ENCODE results near the gene SMAD2.
"Not testable (repeated sequence)": the region's sequence is repeated elsewhere in the genome, so short reads cannot be mapped to it uniquely, and the experiment has no call there.

Gene SMAD2

DNA sequence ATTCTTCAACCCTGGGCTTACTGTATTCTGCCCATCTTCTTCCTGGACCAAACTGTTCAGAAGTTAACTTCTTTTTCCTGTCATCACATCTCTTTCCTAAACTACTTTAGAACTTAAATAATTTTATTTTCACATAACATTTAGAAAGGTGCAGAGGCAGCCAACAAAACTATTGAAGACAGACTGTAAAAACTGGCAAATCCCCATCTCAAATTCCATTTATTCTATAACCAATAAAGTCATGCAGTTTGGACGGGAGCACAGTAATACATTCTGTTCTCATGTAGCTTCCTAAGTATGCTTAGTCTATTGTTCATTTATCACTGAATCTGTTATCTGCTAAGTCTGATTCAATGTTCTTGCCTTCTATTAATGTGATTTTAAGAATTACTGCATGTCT, 99.1 kb downstream of the SMAD2 start:
- no peak for DNase-seq

DNA sequence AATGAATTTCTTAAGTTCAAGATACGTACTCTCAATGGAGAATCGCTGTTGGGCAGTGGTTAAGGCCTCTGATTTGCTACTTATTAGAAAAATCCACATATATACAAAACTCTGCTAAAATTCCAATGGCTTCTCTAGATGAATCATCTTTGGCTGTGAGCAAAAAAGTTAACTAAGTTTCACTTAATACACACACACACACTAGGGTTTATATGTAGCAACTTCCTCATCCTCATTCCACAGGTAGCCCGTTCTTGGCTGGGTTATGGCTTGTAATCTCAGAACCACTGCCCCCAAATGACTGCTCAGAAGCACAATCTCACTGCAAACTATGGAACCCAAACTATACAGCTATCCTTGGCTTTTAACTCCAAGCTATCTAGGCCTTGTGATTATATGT, 99.7 kb downstream of the SMAD2 start:
- DNase-seq: no peak

DNA sequence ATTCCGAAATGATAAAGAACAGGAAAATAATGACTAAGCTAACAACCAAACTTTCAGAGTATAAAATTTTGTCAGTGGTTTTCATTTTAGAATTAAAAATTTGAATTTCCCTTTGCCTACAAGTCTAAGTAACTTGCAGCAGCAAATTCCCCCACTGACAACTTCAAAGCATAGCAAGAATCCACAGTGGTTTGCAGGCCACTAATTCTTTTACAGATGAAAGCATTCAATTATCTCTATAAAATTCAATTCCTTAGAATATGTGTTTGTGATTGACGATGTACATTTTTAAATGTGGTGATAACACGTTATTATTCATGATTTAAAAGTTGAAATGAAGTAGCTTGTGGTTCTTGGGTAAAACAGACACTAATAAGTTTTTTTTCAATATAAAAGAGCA, 100.6 kb downstream of the SMAD2 start:
- DNase-seq: no peak

DNA sequence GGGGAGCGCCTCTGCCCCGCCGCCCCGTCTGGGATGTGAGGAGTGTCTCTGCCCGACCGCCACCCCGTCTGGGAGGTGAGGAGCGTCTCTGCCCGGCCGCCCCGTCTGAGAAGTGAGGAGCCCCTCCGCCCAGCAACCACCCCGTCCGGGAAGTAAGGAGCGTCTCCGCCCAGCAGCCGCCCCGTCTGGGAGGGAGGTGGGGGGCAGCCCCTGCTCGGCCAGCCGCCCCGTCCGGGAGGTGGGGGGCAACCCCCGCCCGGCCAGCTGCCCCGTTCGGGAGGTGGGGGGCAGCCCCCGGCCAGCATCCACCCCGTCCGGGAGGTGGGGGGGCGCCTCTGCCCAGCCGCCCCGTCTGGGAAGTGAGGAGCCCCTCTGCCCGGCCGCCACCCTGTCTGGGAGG, 102.4 kb downstream of the SMAD2 start:
- not testable (repeated sequence) for DNase-seq

DNA sequence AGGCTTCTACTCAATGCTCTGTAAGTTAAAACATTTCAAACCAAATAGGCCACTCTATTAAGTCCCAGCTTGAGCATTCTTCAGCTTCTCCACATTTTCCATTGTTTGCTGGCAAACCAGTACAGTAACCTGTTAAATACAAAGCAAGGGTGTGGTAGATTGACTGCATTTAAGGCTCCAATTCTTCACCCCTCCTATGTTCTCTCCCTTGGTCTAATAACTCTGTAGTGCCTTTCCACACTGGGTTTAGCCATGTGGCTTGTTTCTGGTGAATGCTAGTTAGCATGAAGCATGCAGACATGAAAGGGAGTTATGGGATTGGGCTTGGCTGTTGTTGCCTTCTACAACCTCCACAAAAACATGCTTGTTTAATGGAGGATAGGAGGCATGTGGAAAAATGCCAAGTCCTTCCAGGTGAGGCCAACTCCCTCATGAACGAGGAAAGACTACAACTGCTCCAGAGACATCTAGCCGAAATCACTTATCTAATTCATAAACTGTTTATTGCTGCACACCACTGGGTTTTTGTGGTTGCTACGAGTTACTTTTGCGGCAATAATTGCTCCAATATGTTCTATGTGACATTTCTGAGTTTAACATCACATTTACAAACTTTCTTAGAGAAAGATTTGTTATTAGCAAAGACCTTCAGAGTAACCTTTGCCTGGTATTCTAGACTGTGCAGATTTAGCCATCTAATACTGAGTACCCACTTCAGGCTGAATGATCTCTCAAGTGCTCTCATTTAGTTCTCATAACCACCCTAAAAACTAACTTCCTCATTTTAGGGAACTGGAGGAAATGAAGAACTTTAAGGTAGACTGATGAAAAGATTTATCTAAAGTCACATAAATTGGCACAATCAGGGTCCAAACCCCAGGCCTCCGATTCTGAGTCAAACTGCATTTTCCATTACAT, 104.0 kb downstream of the SMAD2 start:
- no peak for DNase-seq

DNA sequence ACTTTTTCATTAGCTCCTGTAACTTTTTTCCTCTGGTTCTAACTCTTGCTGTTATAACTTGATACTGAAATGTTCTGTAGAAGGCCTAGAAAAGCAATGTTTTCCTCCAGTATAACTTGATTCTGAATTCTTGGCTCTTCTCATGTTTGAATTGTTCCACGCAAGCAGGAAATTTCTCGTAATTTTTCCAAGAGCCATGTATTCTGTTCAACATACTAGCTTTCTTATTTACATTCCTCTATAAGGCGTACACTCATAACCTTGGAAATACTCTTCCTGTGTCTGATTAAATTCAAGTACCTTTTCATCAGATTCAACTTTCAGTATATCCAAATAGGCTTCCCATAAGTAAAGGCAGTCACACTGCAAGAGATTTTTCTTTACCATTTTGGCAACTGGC, 109.1 kb downstream of the SMAD2 start:
- no peak for DNase-seq

DNA sequence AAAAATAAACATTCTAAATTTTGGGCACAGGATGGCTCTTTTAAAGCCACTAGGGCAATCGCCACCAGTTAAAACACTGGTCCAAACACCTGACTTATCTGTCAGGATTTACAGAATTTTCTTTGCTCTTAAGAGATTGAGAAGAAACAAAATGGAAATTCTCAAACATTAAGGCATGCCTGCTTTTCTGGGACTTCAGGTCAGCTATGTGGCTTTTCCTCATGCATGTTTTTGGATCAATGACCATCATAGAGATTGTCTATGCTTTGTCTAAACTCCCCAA, 112.7 kb downstream of the SMAD2 start:
- no peak for DNase-seq

DNA sequence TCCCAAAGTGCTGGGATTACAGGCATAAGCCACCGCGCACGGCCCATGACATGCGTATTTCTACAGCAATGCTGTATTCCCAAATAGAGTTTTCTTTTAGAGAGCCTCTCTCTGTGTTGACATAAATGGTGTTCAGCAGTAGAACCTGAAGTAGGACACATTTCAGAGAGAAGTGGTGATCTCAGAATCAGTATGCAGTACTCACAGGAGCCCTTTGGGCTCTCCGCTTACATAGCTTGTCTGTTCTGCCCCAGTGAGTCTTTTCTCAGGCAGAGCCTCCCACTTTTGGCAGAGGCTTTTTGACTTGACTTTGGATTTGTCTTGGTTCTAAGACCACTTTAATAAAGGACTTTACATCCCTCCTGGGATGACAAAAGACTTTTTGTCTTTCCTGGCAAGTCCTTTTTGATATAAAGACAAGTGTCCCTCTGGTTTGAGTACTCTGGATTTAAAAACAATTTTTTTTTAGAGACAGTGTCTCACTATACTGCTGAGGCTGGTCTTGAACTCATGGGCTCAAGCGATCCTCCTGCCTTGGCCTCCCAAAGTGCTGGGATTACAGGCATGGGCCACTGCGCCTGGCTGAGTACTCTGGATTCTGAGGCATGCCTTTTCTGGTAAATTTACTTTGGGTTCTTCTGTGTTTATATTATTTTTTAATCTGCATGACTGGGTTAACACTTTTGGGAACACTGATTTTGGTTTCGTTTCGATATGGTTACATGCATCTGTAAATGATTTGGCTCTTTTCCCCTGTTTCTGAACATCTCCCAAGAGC, 113.3 kb downstream of the SMAD2 start:
- DNase-seq: no peak

DNA sequence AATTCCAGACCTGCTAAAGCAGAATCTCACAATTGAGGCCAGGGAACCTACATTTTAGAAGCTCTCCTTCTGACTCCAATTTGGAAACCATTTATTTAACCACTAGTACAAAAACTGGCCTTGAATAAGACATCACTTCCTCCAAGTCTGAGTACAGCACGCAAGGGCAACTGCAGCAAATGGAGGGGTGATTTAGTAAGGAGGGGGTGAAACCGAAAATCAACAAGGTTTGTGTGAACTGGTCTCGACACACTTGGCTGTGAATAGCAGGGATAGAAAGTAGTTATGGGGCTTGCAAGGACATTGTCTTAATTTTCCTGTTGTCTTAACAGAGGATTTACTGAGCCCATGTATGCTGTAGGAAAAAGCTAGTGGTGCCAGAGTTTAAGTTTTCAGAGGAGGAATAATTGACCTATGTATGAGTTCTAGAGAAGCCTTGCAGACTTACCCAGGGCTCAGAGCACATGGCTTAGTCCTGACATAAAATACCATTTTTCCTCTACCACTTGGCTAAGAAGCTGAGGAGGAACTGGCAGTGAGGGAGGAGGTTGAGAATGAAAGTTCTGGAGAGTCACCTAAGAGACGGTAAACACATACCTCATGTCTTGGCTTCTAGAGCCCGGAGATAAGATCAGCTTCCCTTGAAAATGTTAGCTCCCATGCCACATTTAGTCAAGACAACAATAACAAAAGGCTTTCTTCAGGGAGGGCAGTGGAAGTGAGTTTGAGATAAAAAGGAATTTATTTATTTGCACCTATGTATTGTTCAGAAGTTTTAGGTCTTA, 114.8 kb downstream of the SMAD2 start:
- no peak for DNase-seq

DNA sequence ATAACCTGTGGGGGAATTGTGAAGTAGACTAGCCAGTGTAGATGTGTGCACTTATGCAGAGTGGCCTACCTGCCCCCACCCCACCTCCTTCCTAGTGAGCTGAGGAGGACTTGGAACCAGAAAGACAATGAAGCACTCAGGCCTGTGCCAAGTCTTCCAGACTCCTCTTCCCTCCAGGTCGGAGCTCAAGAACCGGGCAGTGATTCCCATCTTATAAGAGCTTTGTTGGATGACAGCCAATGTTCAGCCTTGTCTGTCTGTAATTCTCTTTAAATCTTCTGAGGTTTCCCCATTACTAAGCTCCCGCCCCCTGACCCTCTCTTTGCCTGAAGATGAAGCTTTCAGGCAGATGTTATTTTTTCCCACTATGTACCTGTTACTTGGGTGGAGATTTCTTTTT, 121.0 kb downstream of the SMAD2 start:
- DNase-seq: no peak

DNA sequence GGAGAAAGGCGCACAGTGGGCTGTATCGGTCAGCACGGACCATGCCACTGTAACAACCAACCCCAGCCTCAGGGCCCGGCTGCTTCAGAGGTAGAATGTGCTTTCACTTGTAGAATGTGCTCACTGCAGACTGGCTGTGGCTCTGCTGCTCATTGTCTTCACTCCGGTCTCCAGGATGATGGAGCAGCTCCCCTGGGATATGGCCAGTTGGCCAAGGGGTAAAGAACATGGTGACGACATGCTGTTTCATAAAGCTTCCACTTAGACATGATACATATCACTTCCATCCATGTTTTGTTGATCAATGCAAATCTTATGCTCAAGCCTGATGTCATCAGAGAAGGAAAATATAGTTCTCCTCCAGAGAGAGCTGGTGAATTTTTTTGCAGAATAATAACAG, 127.7 kb downstream of the SMAD2 start:
- DNase-seq: no peak

DNA sequence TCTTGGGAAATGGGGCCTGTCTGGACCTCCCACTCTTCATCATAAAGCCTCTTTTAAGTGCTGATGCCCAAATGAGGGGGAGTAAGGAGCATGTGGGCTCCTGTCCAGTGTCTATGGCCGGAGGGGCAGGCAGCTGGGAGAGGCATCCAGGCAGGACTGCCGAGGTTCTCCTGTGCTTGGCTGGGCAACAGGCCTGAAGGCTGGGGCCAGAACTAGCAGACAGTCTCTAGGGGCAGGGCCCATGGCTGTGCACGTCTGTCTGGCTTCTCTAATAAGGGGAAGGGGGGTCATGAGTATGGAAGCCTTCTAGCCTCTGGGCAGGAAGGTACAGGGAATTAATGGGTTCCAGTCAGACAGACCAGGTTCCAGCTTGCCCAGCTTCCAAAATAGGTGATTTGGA, 128.6 kb downstream of the SMAD2 start:
- no peak for DNase-seq

DNA sequence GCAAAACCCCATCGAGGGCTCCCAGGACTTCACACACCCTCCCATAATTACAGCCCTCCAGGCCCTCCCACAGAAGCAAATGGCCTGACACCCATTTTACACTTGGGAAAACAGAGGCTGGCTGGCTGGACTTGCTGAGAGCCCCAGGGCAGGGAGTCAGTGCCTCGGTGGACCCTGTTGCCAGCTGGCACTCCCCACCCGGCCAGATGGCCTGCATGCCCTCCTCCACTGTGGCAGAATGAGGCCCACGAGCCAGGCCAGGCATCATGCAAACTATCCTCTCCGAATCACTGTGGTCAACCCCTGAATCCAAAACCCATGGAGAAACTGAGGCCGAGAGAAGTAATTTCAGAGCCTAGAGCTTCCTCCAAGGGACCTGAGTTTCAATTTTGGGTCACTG, 129.7 kb downstream of the SMAD2 start:
- DNase-seq: no peak

DNA sequence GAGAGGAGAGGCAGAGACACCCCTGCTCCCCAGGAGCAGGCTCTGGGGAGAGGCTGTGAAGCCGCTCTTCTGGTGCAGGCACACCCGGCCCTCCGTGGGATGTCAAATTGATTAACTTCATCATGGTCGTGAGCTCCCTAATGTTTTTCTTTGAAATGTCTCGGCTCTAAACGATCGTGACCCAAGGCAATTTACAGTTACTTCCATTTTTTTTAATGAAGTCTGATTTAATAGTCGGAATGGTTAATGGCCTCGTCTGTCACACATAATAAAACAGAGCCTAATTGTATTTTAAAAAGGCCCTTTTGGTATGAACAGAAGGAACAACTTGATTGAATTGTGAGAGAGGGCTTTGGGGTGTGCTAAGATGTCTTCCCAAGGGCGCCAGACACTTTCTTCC, 130.2 kb downstream of the SMAD2 start:
- no peak for DNase-seq

DNA sequence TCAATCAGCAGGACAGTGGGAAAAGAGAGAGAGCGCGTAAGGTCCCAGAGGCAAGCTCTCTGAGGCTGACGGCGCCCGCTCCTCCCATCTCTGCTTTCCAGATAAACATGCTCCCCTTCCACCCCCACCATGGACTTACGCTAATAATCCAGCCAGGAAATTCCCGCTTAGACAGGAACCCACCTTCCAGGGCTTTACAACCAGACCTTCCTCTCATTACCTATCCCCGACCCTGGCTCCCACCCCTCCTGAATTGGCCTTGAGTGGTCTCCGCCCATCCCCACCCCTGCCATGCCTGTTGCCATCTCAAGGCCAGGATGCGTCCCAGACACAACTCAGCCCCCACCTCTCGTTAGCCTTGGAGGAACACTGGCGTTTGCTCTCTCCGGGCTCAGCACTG, 131.1 kb downstream of the SMAD2 start:
- DNase-seq: no peak

DNA sequence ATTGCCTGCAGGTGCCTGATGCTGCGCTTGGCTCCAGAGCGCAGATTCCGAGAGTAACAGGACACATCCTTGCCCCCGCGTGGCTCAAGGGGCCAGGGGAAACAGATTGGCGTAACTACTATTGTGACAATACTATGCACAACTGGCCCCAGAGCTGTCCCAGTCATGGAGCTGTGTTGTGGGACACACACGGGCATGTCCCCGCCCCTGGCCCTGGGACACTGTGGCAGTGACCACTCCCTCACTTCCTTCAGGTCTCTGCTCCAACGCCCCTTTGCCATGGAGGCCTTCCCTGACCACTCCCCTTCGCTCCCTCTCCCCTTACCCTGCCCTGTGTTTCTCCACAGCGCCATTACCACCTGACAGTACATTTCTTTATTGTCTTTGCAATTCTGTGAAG, 132.1 kb downstream of the SMAD2 start:
- no peak for DNase-seq

DNA sequence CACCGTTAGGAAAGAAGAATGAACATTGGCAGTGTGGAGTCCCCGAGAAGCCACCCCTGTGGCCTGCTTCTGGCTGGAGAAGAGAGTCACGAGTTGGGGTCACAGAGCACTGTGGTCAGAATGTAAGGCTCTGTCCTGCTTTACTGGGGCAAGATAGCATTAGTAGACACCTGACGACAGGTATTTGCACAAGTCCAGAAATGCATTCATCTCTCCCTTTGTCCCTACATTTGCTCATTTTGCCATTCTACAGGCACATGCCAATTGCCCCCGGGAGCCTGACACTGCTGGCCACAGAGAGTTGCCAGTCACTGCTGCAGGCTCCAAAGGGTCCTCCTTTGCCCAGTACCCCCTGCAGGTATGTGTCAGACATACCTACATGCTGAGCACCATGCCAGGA, 133.3 kb downstream of the SMAD2 start:
- DNase-seq: no peak

DNA sequence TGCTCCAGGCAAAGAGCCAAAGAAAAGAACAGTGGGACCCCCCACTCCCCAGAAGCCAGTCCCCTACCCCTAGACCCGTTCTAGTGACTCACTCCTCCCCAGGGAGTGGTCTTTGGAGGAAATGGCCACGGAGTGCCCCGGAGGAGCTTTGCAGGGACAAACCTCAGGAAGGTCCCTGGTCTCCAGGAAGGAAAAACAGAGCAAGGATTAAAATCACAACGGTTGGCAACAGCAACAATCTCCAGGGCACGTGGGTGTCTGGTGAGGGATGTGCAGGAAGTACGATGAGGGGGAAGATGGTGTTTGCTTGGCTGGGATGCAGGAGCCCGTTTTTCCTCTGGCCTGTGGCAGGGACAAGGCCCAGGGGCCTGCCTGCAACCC, 135.0 kb downstream of the SMAD2 start:
- no peak for DNase-seq

DNA sequence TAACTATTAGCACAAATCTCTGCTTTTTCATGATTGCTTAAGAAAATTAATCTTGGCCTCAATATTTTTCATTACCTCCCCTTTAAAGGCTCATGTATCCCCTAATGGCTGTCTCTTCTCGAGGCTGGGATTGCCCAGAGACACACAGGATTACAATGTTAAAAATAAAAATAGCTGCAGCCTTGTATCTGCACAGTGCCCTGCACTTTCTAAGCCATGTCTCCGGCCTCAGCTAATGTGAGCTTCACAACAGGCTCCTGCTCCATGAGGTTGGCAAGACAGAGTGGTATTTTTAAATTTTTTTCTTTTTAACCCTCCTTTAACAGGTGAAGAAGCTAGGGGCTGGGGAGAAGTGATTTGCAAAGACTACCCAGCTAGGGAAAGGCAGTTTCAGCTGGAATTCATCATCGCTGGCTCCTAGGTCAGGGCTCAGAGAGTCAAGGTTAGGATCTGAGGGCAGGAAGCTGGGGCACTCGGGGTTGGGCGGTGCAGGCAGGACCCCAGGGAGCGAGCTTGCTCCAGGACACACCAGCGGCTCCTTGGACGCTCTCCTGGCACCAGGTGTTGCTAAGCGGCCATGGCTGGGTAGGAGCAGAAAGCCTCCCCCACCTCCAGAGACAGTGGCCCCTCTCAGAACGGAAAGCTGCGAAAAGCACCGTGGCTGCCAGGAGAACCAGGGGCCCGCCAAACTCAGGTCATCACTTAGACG, 135.6 kb downstream of the SMAD2 start:
- no peak for DNase-seq

DNA sequence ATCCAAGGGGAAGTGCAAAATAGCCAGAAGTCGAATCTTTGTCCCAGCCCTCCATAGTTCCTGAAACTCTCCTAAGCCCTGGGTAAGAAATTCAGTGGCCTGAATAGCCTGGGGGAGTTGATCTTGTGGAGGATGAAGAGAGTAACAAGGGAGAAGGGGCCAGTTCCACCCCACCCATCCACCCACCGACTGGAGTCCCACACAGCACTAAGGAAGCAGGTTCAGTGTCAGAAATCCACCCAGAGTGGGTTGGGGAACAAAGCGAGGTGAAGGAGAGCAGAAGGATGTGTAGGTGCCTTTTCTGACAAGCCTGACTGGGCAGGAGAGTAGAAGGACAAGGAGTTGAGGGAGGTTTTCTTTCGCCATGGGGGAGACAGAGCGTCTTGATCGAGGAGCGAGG, 136.8 kb downstream of the SMAD2 start:
- no peak for DNase-seq

DNA sequence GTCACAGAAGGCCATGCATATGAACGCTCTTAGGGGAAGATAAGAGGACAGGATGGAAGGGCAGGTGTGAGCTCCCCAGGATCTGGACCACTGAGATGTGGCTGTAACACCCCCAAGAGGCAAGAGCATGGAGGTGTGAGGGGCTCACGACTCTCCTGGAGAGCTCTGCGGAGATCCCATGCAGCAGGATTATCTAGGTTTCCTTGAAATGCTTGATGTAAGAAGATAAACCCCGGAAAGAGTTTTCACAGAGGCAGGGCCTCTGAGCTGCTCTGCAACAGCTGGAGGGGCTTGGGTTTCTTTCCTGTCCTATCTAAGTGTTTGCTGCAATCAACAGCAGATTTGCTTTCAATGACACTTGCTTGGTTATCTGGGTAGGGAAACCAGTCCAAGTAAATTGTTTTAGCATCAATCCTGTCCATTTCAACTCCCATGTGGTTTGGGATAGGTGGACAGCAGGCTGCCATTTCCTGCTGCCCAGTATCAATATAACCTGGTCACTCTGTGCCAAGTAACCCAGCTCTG, 138.9 kb downstream of the SMAD2 start:
- no peak for DNase-seq

DNA sequence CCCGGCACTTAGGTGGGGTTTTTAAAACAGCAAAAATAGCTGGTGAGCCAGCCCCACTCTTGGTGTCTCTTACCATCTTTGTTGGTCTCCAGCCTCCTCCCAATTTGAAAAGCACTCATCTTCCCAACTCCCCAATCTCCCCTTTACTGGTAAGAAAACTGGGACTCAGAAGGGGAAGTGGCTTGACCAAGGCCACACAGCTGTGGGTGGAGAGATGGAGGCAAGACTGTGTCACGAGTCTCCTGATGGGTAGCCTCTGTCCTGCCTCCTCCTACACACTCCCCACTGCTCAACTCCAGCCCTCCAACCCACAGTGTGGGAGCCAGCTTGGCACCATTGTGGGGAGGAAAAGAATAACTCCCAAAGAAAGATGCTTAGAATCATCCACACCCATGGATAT, 140.4 kb downstream of the SMAD2 start:
- DNase-seq: no peak

DNA sequence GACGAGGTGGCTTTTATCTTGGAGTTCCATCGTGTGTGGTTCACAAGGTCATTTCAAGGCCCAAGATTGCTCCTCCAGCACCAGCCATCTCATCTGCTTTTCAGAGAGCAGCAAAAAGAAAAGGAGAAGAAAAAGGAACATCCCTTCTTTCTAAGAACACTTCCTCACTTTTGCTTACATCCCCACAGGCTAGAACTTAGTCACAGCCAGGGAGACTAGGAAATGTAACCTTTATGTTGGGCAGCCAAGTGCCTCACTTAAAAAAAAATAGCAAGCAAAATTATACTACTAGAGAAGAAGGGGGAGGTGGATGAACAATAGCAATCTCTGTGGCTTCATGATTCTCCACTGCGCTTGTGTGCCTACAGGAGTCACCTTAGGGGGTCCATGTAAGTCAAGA, 141.8 kb downstream of the SMAD2 start:
- DNase-seq: no peak
